ENCODE data around the gene C22orf39.

The C22orf39 gene

DNA sequence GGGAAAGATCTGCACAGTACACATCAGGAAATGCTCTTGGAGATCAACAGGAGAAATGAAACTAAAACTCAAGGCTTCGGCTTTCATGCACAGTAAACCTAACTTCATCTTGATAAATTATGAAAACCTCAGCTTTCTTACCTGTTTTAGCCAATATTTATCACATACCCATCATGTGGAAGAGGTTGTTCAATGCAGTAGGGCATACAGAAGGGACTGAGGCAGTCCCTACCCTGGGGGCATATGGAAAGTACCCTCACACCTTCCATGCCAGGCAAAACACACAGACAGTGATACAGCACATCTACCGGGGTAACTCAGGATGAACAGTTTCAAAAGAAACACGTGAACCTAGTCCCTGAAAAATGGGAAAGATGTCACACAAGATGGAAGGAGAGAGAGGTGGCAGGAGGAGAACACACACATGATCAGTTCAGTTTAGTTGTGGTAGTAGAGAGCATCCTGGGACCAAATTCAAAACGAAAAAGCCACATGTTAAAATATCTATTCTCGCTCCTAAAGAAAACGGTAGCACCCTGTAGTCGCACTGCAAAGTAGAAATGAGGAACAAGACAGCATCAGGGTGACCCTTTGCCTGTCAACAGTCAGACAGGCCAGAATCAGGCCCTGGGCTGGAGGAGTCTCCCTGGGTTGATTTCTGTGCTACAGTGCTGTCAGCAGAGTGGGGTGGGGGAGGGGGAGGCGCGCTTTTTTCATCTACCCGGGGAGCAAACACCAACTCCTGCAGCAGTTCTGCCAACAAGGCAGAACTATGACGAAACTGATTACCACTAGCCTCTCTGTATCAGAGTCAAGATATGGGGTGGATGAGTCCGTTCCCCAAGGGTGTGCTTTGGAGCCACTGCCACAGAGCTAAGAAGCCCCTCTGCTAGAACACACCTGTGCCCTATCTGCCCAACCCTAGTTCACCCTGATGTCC is 17.3 kb downstream of the C22orf39 start:
- WGBS, 2 experiments, result 45 to 48% methylated on average over 12 of the region's 12 CpGs
- H3K4me1 ChIP-seq (ENCODE audit: control insufficient read depth, insufficient read depth, low read length), result peaks cover 6% of the 10 kb centered on the region
- peak overlapping the region; percentile 69 for H3K27ac ChIP-seq (ENCODE audit: insufficient read depth, low read depth, low read length, poor library complexity, severe bottlenecking)
- no peaks in the 10 kb centered on the region for H3K27me3 ChIP-seq (ENCODE audit: control insufficient read depth, insufficient read depth, low read length, poor library complexity, severe bottlenecking)
- no peaks in the 10 kb centered on the region for H3K9me3 ChIP-seq (ENCODE audit: control insufficient read depth, low read length)
- H3K36me3 ChIP-seq (ENCODE audit: control insufficient read depth, insufficient read depth, low read length), result peaks cover 8% of the 10 kb centered on the region
- peak overlapping the region; percentile 95 for H3K4me3 ChIP-seq (ENCODE audit: insufficient read depth, low read depth, low read length)

DNA sequence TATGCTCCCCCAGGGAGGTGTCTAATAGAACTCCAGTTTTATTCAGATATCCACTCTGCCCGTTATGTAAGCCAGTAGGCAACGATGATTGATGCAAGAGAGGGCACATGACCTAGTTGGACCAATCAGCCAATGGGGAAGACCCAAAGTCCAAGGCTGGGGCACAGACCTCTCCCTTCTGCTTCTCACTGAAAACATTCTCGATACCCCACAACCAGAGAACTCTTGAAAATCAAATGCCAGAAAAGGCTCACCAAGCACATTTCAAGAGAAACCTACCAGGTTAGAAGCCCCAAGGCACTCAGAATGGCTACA is 23.4 kb downstream of the C22orf39 start:
- Histone ChIP-seq H3K27me3 (ENCODE audit: control insufficient read depth, insufficient read depth, low read length, poor library complexity, severe bottlenecking) (no peaks in the 10 kb centered on the region), H3K36me3 (ENCODE audit: control insufficient read depth, insufficient read depth, low read length) (no peaks in the 10 kb centered on the region), H3K4me1 (ENCODE audit: control insufficient read depth, insufficient read depth, low read length) (peaks cover 6% of the 10 kb centered on the region), H3K4me3 (ENCODE audit: insufficient read depth, low read depth, low read length) (no peak overlapping the region), H3K9me3 (ENCODE audit: control insufficient read depth, low read length) (no peaks in the 10 kb centered on the region), H3K27ac (ENCODE audit: insufficient read depth, low read depth, low read length, poor library complexity, severe bottlenecking) (no peak overlapping the region)
- 94 to 95% methylated on average over 3 of the region's 3 CpGs for WGBS, 2 experiments

DNA sequence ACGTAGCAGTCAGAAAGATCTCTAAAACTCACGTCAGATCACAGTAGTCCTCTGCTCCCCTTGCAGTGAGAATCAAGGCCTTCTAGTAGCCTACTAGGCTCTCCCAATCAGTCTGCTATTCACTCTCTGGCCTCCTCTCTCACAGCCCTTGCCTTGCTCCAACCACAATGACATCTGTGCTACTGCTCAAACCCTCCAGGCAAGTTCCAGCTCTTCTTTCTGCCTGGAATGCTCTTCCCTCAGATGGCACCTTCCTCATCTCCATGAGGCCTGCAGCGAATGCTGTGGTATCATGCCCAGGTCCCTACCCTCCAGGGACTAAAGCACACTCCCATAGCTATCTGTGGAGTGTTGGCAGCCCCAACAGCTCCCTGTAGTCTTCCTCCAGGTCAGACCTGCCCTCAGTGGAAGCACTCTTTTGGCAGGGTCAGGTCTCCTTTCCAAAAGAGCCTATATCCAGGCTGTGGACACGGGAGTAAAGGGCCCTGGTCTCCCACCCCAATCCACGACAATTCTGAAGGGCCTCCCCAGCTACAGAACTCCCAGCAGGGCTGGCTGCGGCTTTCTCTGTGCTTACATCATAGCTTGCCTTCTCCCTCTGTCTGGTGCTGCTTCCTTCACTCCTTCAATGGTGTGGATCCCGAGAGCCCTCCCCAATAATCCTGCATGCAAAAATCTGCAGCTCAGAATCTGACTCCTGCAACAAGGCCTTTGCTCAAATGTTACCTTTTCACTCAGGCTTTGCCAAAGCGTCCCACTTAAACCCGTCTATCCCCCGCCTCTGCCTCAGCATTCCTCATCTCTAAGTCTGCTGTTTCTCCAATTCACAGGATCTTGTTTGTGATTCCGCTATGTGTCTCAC is 24.8 kb downstream of the C22orf39 start:
- Histone ChIP-seq H3K36me3 (ENCODE audit: control insufficient read depth, insufficient read depth, low read length) (no peaks in the 10 kb centered on the region), H3K4me1 (ENCODE audit: control insufficient read depth, insufficient read depth, low read length) (peaks cover 6% of the 10 kb centered on the region), H3K27me3 (ENCODE audit: control insufficient read depth, insufficient read depth, low read length, poor library complexity, severe bottlenecking) (no peaks in the 10 kb centered on the region), H3K27ac (ENCODE audit: insufficient read depth, low read depth, low read length, poor library complexity, severe bottlenecking) (no peak overlapping the region), H3K9me3 (ENCODE audit: control insufficient read depth, low read length) (no peaks in the 10 kb centered on the region), H3K4me3 (ENCODE audit: insufficient read depth, low read depth, low read length) (no peak overlapping the region)
- 78% methylated on average over 11 of the region's 11 CpGs for WGBS, 2 experiments

DNA sequence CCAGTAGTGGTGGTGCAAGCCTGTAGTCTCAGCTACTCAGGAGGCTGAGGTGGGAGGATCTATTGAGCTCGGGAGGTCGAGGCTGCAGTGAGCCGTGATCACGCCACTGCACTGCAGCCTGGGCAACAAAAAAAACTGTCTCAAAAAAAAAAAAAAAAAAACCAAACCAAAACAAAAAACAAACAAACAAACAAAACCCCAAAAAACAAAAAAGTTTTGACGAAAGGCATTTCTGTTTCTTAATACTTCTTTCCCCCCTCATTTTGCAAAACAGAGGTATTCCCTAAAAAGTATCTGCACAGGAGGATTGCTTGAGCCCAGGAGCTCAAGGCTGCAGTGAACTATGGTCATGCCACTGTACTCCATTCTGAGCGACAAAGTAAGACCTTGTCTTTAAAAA is 27.2 kb downstream of the C22orf39 start:
- no peaks in the 10 kb centered on the region for H3K9me3 ChIP-seq (ENCODE audit: control insufficient read depth, low read length)
- H3K4me1 ChIP-seq (ENCODE audit: control insufficient read depth, insufficient read depth, low read length), result peaks cover 6% of the 10 kb centered on the region
- no peaks in the 10 kb centered on the region for H3K27me3 ChIP-seq (ENCODE audit: control insufficient read depth, insufficient read depth, low read length, poor library complexity, severe bottlenecking)
- H3K27ac ChIP-seq (ENCODE audit: insufficient read depth, low read depth, low read length, poor library complexity, severe bottlenecking), result no peak overlapping the region
- no peaks in the 10 kb centered on the region for H3K36me3 ChIP-seq (ENCODE audit: control insufficient read depth, insufficient read depth, low read length)
- 88 to 93% methylated on average over 6 of the region's 6 CpGs for whole genome bisulfite sequencing, 2 experiments
- H3K4me3 ChIP-seq (ENCODE audit: insufficient read depth, low read depth, low read length), result no peak overlapping the region

DNA sequence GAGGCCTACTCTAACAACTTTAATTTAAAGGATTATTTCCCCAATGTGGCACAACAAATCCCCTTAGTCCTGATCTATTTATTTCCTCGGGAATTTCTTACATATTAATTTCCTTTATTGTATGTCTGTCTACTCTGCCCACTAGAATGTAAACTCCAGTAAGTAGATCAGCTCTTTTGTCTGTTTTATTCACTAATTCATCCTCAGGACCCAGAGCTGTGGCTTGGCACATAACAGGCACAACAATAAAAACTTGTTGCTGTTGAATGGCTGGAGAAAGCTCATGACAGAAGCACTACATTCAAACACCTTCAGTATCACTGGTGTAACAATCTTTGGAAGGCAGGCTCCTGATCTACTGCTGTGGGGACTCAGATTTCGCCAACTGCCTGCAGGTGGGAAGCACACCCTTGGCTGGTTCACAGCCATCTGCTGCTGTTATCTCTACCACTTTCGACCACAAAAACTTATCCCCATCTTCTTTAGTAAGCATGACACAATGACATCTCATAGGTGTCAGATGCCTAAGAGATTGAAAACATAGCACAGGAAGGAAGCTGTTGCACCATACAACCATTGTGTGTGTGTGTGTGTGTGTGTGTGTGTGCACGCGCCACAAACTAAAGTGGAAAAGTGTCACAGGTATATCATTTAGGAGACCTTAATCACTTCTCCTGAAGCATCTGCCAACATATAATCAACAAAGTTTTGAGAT is 27.9 kb downstream of the C22orf39 start:
- H3K27ac ChIP-seq (ENCODE audit: insufficient read depth, low read depth, low read length, poor library complexity, severe bottlenecking), result no peak overlapping the region

DNA sequence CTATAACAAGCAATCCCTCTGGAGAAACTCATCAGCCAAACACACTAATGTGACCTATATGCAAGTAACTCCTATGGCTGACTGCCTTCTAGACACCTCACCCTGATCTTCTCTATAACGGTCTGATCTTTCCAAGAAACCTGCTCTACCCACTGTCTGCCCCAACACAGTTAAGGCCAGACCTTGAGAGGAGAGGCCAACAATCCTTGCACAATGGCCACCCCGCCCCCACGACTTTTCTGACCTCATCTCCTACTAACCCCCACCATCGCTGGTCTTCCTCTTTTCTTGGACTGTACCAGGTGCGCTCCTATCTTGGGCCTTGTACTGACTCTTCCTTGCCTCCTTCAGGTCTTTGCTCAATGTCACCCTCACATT is 28.4 kb downstream of the C22orf39 start:
- no peaks in the 10 kb centered on the region for H3K9me3 ChIP-seq (ENCODE audit: control insufficient read depth, low read length)
- peaks cover 6% of the 10 kb centered on the region for H3K4me1 ChIP-seq (ENCODE audit: control insufficient read depth, insufficient read depth, low read length)
- 92 to 93% methylated on average over 5 of the region's 5 CpGs for WGBS, 2 experiments
- H3K4me3 ChIP-seq (ENCODE audit: insufficient read depth, low read depth, low read length), result no peak overlapping the region
- H3K27ac ChIP-seq (ENCODE audit: insufficient read depth, low read depth, low read length, poor library complexity, severe bottlenecking), result no peak overlapping the region
- H3K36me3 ChIP-seq (ENCODE audit: control insufficient read depth, insufficient read depth, low read length), result no peaks in the 10 kb centered on the region
- H3K27me3 ChIP-seq (ENCODE audit: control insufficient read depth, insufficient read depth, low read length, poor library complexity, severe bottlenecking), result no peaks in the 10 kb centered on the region

More for the DNA sequence above, 27.9 kb downstream of the C22orf39 start:
- H3K9me3 ChIP-seq (ENCODE audit: control insufficient read depth, low read length), result no peaks in the 10 kb centered on the region
- H3K36me3 ChIP-seq (ENCODE audit: control insufficient read depth, insufficient read depth, low read length), result no peaks in the 10 kb centered on the region
- H3K4me1 ChIP-seq (ENCODE audit: control insufficient read depth, insufficient read depth, low read length), result peaks cover 6% of the 10 kb centered on the region
- H3K4me3 ChIP-seq (ENCODE audit: insufficient read depth, low read depth, low read length), result no peak overlapping the region
- no peaks in the 10 kb centered on the region for H3K27me3 ChIP-seq (ENCODE audit: control insufficient read depth, insufficient read depth, low read length, poor library complexity, severe bottlenecking)
- 91 to 94% methylated on average over 5 of the region's 5 CpGs for WGBS, 2 experiments

DNA sequence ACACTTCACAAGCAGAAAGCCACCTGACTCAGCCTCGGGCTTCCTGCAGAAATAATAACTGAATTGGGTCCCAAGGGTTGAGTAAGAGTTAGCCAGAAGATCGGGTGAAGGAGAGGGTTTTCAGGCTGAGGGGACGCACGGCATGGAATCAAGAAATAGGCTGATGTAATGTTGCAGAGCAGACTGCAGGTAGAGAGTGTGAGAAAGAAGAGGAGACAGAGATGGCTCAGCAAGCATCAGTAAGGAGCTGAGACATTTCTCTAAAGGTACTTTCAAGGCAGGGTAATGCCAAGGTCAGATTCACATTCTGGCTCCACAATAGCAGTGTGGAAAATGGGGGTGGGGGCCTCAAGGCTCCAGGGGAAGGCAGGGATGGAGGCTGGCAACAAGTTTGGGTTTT is 34.6 kb downstream of the C22orf39 start:
- WGBS, 2 experiments, result 94 to 96% methylated on average over 4 of the region's 4 CpGs
- Histone ChIP-seq H3K36me3 (ENCODE audit: control insufficient read depth, insufficient read depth, low read length) (peaks cover 18% of the 10 kb centered on the region), H3K9me3 (ENCODE audit: control insufficient read depth, low read length) (no peaks in the 10 kb centered on the region), H3K4me1 (ENCODE audit: control insufficient read depth, insufficient read depth, low read length) (no peaks in the 10 kb centered on the region), H3K27me3 (ENCODE audit: control insufficient read depth, insufficient read depth, low read length, poor library complexity, severe bottlenecking) (no peaks in the 10 kb centered on the region), H3K27ac (ENCODE audit: insufficient read depth, low read depth, low read length, poor library complexity, severe bottlenecking) (no peak overlapping the region), H3K4me3 (ENCODE audit: insufficient read depth, low read depth, low read length) (no peak overlapping the region)

DNA sequence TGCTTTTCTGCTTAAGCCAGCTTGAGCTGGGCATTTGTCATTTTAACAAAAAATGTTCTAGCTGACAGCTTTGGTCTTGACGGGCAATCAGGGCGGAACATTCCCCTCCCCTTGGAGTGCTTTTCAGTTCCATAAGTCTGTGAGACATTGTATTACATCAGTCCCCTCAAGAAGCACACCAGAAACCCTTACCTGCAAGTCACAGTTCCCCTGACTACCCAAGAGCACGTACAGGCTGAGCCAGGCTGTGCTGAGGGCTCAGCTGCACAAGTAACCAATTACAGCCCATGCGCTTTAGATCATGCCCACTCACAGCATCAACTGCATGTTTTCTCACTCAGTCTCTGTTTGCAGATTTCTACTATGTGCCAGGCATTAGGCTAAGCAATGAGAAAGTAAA is 35.0 kb downstream of the C22orf39 start:
- H3K27me3 ChIP-seq (ENCODE audit: control insufficient read depth, insufficient read depth, low read length, poor library complexity, severe bottlenecking), result no peaks in the 10 kb centered on the region
- H3K36me3 ChIP-seq (ENCODE audit: control insufficient read depth, insufficient read depth, low read length), result peaks cover 22% of the 10 kb centered on the region
- H3K4me3 ChIP-seq (ENCODE audit: insufficient read depth, low read depth, low read length), result no peak overlapping the region
- WGBS, 2 experiments, result 95 to 96% methylated on average over 4 of the region's 4 CpGs
- no peaks in the 10 kb centered on the region for H3K4me1 ChIP-seq (ENCODE audit: control insufficient read depth, insufficient read depth, low read length)
- H3K27ac ChIP-seq (ENCODE audit: insufficient read depth, low read depth, low read length, poor library complexity, severe bottlenecking), result no peak overlapping the region
- no peaks in the 10 kb centered on the region for H3K9me3 ChIP-seq (ENCODE audit: control insufficient read depth, low read length)

DNA sequence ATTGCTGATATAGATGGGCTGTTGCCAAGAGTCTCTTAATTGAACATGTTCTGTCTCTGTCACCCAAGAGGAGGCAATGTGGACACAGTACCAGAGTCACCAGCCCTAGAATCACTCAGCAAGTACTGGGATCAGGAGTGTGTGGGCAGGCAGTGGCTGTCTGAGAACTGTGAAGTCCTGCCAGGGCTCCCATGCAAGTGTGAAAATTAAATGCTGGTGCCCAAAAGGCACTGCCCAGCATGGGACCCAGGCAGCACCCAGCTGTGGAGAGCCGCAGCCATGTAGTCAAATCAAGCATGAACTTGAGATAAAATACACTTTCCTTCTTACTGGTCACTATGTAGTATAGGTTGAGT is 35.8 kb downstream of the C22orf39 start:
- Histone ChIP-seq H3K36me3 (ENCODE audit: control insufficient read depth, insufficient read depth, low read length) (peaks cover 23% of the 10 kb centered on the region), H3K4me3 (ENCODE audit: insufficient read depth, low read depth, low read length) (no peak overlapping the region), H3K4me1 (ENCODE audit: control insufficient read depth, insufficient read depth, low read length) (no peaks in the 10 kb centered on the region), H3K9me3 (ENCODE audit: control insufficient read depth, low read length) (no peaks in the 10 kb centered on the region), H3K27ac (ENCODE audit: insufficient read depth, low read depth, low read length, poor library complexity, severe bottlenecking) (no peak overlapping the region), H3K27me3 (ENCODE audit: control insufficient read depth, insufficient read depth, low read length, poor library complexity, severe bottlenecking) (no peaks in the 10 kb centered on the region)
- WGBS, 2 experiments, result 89 to 100% methylated on average over 1 of the region's 1 CpG
